NCI-H82 (cell line): Measurements from ENCODE around the gene GPC6.
"Not testable (repeated sequence)": the region's sequence is repeated elsewhere in the genome, so short reads cannot be mapped to it uniquely, and the experiment has no call there.

Experiments
- DNase-seq: peaks from one replicate; lab custom pipeline; 2025; lab: John Stamatoyannopoulos, UW

The GPC6 gene

DNA sequence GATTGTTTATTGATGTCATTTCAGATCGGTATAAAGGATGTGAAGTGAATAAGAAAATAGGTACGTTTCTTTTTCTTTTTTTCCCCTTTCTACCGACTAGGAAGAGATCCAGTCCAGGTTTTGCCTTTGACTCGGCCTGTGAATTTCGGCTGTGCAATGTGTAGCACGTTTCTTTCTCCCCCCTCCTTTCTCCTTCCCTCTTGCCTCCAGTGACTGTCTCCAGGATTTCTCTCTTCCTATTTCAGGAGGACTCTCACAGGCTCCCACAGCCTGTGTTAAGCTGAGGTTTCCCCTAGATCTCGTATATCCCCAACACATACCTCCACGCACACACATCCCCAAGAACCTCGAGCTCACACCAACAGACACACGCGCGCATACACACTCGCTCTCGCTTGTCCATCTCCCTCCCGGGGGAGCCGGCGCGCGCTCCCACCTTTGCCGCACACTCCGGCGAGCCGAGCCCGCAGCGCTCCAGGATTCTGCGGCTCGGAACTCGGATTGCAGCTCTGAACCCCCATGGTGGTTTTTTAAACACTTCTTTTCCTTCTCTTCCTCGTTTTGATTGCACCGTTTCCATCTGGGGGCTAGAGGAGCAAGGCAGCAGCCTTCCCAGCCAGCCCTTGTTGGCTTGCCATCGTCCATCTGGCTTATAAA is at the start of gene GPC6:
Gene GPC6, plus strand, starts transcription at position 185 of the 657 bp plus-strand sequence.
- peak; percentile 99 for DNase-seq

DNA sequence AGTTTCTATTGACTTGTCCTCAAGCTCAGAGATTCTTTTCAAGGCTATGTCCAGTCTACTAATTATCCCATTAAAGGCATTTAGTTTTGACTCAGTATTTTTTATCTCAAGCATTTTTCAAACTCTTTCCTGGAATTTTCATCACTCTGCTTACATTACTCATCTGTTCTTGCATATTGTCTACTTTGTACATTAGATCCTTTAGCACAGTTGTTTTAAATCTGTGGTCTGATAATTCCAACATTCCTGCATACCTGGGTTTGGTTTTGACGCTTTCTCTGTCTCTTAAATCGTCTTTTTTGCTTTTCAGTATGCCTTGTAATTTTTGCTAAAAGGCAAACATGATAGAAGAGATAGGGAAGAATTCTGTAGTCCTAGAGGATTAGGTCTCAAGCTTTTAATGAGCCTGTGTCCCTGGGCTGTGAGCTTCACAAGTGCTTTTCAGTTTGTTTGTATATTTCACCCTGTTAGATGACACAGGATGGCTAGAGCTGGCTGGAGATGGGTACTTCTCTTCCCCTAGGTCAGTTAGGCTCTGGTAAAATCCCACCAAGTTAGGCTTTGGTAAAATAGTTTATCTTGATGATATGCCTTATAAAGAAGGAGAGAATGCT is 46.1 kb upstream of the GPC6 start:
- DNase-seq = peak; percentile 19

DNA sequence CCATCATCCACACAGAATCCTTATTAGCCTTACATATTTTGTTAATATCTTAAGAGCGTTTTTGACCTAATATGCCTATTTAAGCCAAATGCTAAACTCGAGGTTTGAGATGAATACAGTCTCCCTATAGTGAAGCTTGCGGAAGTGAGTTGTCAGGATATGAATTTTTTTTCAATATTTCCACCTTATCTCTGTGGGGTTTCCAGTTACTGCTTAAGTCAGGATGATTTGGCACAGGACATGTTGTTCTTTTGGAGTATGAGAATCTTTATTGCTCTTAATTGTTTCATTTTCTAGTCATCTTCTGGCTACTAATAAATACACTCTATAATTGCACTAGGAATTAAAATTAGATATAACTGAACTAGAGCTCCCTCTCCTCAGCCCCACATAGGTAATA is 44.2 kb upstream of the GPC6 start:
- no peak for DNase-seq

GRCh38 chr13:93183302-93183701 is 43.3 kb upstream of the GPC6 start:
- DNase-seq = peak; percentile 46

DNA sequence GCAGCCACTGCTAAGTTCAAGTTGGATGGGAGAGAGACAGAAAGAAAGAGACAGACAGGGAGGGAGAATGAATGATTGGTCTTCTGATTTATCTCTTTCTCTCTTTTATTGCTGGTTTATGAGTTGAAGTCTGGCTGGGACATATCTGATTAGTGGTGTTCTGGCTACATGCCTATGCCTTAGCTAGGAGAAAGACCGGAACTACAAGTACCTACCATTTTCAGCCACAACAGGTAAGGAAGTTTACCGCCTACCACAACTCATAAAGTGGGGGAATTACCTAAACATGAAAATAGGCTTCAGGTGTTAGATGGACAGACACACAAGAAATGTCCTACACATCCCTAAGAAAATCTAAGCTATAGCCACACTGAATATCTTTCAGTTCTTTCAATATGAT is 36.6 kb upstream of the GPC6 start:
- DNase-seq = no peak

DNA sequence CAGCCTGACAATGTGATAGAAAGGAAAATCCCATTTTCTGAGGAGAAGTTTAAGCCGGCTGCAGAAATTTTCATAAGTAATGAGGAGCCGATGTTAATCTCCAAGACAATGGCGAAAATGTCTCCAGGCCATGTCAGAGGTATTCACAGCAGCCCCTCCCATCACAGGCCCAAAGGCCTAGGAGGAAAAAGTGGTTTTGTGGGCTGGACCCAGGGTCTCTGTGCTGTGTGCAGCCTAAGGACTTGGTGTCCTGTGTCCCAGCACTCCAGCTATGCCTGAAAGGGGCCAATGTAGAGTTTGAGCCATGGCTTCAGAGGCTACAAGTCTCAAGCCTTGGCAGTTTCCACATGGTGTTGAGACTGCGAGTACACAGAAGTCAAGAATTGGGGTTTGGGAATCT is 32.9 kb upstream of the GPC6 start:
- DNase-seq = no peak

GRCh38 chr13:93199856-93200255 is 26.8 kb upstream of the GPC6 start:
- DNase-seq = no peak

GRCh38 chr13:93200626-93201025 is 26.0 kb upstream of the GPC6 start:
- no peak for DNase-seq

DNA sequence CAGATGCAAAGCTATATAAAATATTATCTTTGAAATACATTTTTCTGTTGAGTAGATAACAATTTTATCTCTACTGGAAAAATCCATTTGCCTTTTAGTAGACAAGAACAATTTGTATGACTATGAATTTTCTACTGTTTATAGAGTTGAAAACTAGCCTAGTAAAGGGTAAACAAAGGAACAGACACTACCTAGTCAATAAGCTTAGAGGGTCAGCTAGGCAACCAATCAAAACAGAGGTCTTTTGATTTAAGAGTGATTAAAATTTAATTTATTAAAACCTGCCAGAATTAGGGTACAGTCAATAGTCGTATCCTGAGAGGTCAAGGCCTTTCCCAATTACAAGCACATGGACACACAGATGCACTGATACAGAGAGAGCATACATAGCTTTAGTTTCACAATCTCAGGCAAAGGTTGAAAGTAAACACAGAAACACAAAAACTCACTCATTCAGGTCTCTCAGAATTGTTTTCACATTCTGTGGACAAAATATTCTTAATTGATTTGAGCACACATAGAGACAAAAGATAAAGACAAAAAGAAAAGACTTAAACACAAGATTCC is 24.5 kb upstream of the GPC6 start:
- no peak for DNase-seq

- not testable (repeated sequence) for DNase-seq
These were observed 19.7 kb upstream of the GPC6 start for GRCh38 chr13:93206778-93207392.

DNA sequence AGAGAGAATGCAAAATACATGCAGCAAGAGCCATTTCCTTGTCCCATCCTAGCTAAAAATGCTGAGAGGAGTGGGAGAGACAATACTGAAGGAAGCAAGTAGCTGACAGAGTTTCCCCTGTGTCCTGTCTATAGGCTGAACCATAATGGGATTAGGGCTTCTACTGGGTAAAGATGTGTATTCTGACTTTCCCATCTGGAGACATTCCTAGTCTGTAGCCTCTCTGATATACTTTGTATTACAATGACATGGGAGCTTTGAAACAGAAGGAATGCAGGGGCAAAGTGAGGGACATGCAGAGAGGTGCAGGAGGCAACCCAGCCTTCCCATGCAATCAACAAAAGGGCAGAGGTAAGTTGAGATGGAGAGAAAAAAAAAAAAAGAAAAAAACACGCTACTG is 10.5 kb upstream of the GPC6 start:
- peak; percentile 92 for DNase-seq

- no peak for DNase-seq
These were observed 8.8 kb upstream of the GPC6 start for GRCh38 chr13:93217721-93218261.

GRCh38 chr13:93218583-93218982 is 8.0 kb upstream of the GPC6 start:
- no peak for DNase-seq

- peak; percentile 30 for DNase-seq
These were observed 6.5 kb upstream of the GPC6 start for GRCh38 chr13:93220073-93220472.

- no peak for DNase-seq
These were observed 3.6 kb upstream of the GPC6 start for GRCh38 chr13:93222976-93223375.

DNA sequence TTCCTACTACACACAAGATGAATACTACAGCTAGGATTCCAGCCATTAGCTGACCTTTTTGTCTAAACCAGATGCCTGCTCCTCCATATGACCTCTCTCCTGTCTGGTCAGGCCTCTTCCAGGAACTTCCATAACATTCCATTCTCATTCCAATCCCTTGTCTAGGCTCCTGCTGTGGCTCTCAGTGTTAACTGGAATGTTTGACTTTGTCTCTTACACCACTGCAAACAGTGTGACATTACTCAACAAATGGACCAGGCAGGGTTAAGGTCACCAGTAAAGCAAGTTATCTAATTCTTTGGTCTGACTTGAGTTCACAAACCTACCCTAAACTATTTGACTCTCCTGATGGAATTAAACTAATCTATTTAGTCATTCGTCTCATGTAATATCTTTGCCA is 2.1 kb upstream of the GPC6 start:
- DNase-seq = no peak

GRCh38 chr13:93225610-93226009 is 997 bp upstream of the GPC6 start:
- DNase-seq = no peak

DNA sequence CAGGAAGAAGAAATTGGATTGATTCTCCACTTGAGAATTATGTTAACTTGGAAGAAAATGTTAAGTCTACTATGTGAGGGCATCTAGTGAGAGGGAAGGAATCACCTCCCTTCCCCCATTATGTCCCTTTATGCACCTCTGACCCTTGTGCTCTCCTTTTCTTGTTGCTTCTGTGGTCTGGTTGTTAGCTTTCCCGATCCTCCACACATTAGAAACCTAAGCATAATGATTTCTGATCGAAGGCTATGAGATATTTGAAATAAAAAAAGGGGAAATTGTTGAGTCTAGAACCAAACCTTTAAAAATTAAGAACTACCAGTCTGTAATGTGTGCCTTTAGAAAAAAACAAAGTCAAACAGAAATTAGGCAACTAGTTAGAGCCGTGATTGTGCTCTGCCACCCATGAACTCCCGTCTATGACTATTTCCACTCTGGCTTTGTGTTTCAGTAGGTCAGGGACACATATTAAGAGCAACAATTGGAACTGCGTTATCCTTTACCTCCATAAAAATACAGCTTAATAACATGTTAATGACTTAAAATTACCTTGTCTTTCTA is 463 bp upstream of the GPC6 start:
- peak; percentile 57 for DNase-seq

DNA sequence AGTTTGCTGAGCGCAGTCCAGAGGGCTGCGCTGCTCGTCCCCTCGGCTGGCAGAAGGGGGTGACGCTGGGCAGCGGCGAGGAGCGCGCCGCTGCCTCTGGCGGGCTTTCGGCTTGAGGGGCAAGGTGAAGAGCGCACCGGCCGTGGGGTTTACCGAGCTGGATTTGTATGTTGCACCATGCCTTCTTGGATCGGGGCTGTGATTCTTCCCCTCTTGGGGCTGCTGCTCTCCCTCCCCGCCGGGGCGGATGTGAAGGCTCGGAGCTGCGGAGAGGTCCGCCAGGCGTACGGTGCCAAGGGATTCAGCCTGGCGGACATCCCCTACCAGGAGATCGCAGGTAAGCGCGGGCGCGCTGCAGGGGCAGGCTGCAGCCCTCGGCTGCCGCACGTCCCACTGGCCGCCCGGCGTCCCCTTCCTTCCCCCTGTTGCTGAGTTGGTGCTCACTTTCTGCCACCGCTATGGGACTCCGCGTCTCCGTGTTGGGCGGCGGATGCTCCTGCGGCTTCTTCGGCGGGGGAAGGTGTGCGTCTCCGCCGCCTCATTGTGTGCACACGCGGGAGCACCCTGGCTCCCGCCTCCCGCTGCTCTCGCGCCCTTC is 772 bp downstream of the GPC6 start:
- DNase-seq = peak; percentile 85

GRCh38 chr13:93227878-93228642 is 1.5 kb downstream of the GPC6 start:
- peak; percentile 99 for DNase-seq

DNA sequence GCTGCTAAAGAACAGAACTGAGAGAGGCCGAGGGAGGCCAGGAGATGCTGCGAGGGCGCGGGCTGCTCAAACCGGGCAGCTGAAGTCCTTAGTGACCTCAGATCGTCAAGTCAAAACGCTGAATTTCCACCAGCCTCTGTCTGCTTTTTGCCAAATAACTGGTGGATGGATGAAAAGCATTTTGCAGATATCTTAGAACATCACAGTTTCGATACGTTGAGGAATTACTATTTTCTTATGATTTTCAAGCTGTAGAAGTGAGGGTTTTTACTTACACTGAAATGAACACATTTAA is 2.0 kb downstream of the GPC6 start:
- no peak for DNase-seq
